HG03095 (cell line): ENCODE data around the gene MAPK8IP3.

Source experiments
- ATAC-seq: cut with Tn5 transposase; IDR thresholded peaks from one replicate; pipeline ENCODE4 v1.9.1; 2021; ENCODE audit warnings: moderate library complexity; ENCODE audit not compliant: unreplicated experiment

The MAPK8IP3 gene, protein sequence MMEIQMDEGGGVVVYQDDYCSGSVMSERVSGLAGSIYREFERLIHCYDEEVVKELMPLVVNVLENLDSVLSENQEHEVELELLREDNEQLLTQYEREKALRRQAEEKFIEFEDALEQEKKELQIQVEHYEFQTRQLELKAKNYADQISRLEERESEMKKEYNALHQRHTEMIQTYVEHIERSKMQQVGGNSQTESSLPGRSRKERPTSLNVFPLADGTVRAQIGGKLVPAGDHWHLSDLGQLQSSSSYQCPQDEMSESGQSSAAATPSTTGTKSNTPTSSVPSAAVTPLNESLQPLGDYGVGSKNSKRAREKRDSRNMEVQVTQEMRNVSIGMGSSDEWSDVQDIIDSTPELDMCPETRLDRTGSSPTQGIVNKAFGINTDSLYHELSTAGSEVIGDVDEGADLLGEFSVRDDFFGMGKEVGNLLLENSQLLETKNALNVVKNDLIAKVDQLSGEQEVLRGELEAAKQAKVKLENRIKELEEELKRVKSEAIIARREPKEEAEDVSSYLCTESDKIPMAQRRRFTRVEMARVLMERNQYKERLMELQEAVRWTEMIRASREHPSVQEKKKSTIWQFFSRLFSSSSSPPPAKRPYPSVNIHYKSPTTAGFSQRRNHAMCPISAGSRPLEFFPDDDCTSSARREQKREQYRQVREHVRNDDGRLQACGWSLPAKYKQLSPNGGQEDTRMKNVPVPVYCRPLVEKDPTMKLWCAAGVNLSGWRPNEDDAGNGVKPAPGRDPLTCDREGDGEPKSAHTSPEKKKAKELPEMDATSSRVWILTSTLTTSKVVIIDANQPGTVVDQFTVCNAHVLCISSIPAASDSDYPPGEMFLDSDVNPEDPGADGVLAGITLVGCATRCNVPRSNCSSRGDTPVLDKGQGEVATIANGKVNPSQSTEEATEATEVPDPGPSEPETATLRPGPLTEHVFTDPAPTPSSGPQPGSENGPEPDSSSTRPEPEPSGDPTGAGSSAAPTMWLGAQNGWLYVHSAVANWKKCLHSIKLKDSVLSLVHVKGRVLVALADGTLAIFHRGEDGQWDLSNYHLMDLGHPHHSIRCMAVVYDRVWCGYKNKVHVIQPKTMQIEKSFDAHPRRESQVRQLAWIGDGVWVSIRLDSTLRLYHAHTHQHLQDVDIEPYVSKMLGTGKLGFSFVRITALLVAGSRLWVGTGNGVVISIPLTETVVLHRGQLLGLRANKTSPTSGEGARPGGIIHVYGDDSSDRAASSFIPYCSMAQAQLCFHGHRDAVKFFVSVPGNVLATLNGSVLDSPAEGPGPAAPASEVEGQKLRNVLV (N-terminal part only)

DNA sequence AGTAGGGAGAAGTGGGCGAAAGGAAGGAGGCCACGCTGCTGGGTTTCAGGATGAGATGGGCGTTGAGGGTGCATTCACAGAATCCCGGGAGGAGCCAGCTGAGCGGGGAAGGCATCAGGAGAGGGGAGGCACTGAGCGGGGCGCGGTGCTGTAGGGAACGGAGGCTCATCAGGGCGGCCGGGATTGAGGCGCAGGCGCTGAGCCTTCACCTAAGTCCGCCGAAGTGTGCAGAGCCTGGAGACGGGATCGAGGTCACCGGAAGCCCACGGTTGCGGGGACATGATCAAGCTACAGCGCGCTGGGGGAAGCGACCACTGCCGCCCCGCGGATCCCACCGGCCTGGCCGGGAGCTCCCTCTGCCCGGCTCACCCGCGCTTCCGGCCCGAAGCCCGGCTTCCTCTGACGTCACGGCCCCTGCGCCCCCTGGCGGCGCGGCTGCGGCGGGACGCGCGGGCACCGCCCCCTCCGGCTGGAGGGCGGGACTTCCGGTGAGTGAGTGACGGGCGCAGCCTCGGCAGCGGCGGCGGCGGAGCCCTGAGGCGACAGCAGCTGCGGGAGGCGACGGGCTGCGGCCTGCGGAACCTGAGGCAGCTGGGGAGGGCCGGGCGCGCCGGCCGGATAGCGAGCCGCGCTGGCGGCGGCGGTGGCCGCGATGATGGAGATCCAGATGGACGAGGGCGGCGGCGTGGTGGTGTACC is at the start of gene MAPK8IP3:
Gene MAPK8IP3 (plus strand): TSS at position 508 of the 698 bp plus-strand sequence. CDS start 145 bp downstream, at position 653.
- ATAC-seq = peak; percentile 68

DNA sequence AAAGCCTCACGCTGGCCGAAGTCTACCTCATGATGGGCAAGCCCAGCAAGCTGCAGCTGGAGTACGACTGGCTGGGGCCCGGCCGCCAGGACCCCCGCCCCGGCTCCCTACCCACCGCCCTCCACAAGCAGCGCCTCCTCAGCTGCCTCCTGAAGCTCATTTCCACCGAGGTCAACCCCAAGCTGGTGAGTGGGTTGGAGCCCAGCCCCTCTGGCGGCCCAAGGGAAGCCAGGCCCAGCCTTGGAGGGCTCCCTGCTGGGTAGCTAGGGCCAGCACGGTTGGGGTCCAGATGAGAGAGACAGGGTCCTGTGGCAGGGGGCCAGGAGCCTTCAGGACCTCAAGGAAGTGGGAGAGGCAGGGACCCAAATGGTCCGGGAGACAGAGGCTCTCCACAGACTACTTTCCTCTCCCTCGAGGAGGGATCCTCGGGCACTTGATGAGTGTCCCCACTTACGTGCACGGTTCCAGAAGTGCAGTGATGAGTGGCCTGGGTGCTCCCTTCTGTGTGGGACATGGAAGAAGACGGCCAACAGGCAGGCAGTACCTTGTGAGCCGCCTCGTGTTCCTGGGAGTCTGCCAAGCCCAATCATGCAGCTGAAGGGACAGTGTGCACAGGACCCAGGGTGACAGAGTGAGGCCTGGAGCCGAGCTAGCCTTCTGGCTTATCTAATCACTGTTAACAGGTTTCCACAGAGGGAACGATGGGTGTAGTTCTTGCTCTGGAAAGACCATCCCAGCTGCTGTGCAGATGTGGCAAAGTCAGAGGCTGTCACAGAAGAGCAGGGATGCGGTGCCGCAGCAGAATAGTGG is 49.0 kb upstream of the MAPK8IP3 start:
- no peak for ATAC-seq

DNA sequence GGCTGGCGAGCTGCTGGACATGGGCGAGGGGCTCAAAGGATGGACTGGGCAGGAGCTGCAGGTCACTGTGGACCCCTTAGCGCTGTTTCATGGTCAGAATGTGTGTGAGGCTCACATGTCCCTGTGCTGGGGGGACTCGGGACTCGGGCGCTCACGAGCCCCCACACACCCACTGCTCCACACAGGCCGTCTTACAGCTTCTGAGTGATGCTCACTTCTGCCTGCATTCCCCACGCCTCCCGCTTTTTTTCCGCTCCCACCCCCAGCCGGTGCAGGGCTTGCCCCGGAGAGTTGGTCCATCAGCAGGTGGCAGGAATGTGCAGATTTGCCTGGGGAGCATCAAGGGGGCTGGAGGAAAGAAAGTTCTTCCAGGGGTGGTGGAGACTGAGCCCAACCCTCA is 48.2 kb upstream of the MAPK8IP3 start:
- ATAC-seq = no peak

DNA sequence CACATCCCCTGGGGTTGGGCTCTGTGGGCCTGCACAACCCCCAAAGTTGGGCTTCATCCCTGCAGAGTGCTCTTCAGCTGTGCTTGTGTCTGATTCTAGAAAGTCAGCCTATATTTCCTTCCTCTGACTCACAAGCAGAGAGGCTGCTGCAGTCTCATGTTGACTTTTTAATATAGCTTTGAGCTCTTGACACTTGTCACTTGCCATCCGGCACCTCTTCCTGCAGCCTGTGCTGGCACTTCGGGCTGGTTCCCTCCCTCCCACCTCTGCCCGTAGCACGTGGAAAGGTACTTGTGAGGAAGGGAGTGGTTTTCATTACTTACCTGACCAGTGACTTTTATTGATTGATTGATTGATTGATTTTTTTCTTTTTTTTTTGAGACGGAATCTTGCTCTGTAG is 47.0 kb upstream of the MAPK8IP3 start:
- no peak for ATAC-seq

DNA sequence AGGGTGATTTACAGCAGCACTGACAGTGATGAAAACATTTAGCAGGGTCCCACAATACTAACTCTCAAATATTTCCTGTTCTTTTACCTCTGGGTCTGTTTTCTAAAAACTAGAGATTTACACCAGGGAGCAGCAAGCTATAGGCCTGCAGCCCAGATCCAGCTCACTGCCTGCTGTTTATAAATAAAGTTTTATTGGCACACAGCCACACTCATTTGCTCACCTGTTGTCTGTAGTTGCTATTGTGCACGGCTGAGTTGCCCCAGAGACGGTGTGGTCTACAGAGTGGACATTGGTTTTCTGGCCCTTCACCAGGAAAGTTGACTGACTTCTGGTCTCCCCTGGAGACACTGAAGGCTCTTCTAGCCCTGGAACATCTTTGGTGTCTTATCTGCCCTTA is 44.2 kb upstream of the MAPK8IP3 start:
- no peak for ATAC-seq

DNA sequence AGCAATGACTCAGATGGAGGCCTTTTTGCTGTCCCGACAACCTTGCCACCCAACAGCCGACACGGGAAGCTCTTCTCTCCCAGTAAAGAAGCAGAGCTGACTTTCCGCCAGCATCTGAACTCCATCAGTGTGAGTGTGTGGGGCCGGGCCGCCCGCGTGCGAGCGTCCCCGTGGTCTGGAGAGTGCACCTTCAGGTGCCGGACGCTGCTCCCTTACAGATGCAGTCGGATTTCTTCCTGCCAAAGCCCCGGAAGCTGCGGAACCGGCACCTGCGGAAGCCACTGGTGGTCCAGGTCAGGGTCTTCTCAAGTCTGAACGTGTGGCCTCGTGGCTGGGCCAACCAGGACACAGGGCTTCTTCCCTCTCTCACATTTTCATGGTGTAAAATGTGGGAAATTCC is 43.5 kb upstream of the MAPK8IP3 start:
- no peak for ATAC-seq

DNA sequence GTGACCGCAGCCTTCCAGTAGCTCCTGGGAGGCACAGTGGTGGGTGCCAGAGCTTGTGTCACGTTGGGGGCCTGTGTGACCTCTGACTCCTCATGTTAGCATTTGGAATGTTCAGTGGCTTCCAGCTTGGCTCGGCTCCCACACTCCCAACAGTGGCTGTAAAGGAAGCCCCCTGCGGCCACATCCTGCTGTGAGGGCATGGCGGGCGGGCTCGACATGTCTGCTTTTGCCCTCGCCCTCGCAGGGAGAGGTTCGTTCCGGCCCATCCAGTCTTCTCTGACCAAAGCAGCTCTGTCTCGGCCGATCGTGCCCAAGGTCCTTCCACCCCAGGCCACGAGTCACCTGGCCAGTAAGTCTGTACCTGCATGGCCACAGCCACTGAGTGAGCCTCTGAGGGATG is 40.2 kb upstream of the MAPK8IP3 start:
- ATAC-seq = no peak

DNA sequence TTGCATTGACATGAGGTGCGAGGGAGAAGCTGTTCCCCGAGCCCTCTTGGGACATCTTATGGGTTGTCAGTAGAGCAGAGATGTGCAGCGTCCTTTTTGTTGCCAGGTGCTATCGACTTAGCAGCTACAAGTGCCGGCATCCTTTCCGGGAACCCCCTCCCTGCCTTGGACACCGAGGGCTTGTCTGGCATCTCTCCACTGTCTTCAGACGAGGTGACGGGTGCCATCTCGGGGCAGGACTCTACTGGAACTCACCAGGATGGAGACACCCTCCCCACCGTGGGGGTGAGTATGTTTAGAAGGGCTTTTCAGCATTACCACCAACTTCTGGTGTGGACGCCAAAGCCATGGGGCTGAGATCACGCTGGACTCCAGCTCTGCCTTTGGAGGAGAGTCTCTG is 39.7 kb upstream of the MAPK8IP3 start:
- ATAC-seq = no peak

DNA sequence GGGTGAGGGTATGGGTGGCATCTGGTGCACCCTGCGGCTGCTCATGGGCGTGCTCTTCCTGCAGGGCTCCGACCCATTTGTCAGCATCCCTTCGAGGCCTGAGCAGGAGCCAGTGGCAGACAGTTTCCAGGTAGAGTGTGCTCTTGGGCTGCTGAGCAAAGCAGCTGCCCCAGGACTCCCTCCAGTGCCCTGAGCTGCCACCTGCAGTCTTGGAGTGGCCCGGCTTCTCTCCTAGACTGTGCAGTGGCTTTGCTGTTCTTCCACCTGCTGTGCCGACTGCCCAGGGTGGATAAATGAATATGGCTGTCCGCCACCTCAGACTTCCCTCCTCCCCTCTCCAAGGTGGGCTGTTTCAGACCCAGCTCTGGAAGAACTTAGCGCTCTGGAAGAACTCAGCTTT is 38.7 kb upstream of the MAPK8IP3 start:
- no peak for ATAC-seq

DNA sequence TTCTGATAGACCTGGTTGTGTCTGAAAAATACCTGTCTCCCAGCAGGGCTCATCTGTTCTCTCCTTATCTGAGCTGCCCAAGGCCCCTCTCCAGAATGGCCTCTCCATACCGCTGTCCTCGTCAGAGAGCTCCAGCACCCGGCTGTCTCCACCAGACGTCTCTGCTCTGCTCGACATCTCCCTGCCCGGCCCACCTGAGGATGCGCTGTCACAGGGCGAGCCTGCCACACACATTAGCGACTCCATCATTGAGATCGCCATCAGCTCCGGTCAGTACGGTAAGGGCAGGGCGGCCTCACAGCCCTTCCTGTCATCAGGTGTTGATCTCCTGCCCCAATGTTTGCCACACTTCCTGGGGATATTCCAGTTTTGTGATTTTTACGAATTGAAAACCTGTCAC is 38.1 kb upstream of the MAPK8IP3 start:
- no peak for ATAC-seq

DNA sequence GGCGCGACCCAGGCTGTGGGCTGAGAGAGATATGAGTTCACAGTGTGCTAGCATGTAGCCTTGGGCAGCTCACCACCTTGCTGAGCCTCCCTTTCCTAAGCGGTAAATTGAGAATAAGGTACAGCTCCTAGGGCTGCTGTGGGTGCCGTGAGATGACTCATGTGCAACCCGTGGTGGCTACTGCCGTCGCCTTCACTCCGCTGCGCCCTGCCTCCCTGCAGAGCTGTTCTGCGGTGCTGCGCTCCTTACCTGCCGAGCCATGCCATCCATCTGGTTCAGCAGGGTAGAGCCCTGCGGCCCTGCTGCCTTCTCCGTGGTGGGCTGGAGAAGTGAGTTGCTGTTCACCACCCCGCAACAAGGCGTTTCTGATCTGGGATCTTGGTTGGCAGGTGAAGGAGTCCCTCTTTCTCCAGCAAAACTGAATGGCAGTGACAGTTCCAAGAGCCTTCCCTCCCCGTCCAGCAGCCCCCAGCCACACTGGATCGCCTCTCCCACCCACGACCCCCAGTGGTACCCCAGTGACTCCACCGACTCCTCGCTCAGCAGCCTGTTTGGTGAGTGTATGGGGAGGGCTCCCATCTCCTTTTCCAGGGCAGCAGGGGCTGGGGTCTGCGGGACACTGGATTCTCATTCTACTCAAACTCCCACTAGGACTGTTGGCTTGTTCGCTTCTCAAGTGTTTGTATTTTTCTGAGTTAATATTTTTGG is 37.2 kb upstream of the MAPK8IP3 start:
- ATAC-seq = no peak

DNA sequence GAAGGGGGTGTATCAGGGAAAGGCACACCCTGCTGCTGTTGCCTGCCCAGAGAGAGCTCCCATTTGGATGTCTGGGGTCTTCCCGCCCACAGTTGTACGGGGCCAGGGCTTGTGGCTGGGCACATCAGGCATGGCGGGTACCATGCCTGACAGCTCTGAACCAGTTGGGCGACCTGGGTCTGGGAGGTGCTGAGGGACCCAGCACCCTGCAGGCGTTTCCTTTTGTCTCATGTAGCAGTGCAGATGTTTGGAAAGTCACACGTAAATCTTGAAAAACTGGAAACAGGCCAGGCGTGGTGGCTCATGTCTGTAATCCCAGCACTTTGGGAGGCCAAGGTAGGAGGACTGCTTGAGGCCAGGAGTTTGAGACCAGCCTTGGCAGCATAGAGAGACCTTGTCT is 36.3 kb upstream of the MAPK8IP3 start:
- no peak for ATAC-seq

DNA sequence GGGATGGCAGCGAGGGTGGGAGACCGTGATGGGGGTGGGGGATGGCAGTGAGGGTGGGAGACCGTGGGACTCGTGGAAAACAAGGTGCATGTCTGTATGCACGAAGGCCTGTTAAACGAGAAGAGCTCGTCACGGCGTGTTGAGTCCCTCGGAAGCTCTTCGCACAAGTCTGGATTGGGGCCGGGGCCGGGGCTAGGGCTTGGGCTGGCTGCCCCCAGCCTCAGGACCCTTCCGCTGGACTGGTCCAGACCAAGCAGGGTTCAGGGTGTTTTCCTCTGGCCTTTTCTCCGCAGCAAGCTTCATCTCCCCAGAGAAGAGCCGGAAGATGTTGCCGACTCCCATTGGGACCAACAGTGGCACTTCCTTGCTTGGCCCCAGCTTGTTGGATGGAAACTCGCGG is 35.6 kb upstream of the MAPK8IP3 start:
- no peak for ATAC-seq

DNA sequence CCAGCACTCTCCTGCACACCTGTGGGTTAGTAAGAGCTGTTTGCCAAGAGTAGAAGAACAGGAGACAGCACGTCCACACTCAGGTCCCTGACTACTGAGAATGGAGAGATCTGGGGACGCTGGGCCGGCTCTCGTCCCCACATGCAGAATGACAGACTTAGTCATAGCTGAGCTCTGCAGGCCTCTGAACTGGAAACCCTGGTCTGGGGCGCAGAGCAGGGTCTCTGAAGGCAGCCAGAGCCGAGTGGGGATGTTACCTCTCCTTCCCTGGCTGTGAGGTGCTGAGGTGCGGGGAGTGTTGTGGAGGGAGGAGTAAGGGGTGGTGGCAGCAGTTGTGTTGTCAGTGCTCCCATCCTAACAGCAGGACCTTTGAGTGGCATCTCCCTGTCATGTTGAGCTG is 35.1 kb upstream of the MAPK8IP3 start:
- no peak for ATAC-seq

DNA sequence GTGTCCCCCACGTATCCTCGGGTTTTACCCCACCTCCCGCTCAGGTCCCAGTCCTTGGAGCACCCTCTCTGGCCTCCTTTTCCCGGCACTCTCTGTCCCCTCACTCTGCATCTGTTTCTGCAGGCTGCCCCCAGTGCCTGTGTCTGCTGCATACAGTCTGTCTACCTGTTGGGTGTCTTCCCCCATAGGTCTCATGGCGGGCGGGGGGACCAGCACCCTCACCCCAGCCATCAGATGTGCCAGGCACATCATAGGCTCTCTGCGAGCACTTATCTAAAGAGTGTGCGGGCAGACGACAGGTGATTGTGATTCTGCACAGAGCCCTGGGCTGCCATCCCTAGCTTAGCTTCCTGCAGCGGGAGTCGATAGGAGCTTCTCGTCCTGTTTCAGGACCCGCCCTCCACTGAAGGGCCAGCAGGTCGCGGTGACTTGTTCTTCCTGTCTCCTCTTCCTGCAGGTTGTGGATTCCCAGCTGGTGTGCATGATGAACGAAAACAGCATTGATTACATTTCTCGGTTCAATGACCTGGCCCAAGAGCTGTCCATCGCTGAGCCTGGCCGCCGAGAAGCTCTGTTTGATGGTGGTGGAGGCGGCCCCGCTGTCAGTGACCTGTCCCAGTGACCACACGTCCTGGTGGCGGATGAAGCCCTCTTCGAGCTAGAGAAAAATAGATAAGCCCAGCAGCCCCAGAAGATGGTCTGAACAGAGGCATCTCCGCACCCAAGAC is 32.4 kb upstream of the MAPK8IP3 start:
- no peak for ATAC-seq

DNA sequence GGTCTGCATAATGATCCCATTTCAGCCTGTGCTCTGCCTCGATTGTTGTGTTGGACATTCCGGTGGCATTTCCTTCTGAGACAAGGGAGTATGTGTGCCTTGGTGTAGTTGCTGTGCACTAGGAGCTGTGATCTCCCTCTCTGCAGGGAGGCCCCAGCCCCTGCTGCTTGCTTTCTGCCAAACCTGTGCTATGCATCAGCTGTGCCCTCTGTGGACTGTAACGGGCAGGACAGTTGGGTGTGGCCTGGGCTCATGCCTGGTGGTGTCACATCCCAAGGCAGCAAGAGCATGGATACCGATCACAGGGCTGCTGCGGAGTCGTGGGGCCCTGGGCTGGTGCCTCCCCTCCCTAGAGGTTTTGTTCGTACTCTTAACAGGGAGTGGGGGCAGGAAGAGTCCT is 31.7 kb upstream of the MAPK8IP3 start:
- no peak for ATAC-seq

DNA sequence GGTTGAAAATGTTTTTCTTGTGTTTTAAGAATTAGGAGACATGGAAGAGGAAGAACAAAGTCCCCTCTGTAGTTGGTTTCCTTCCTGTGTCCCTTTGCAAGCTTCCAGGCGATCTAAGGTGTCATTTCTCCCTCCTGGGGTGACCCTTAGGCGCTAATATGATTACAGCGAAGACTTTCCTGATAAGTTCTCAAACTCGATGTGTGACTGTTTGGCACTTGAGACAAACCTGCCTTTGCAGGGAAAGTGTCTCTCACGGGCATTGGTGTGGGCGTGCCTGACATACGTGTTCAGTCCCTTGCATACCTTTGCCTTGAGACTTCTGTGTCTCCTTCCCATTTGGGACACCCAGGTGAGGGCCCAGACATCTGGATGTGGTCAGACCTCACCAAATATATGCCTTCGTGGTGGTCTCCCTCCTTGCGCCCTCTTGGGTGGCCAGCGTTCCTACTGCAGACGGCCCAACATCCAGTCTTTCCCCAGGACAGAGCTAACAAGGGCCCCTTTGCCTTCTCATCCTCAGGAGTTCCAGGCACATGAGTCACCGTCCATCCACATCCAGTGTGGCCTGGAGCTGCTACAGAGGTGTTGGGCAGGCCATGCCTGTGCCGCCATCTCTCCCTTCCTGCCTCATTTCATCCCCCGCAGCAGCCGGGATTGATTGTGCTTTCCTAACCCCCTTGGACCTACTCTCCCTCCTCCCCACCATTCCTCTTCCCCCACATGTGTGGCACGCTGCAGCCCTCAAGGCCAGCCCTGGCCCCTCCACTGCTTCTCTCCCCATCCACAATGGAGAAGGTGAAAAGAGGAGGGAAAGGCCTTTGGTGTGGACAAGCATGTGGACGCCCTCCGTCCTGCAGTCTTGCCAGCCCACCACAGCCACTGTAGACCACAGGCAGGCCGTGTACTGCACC is 31.0 kb upstream of the MAPK8IP3 start:
- ATAC-seq = no peak
